GM18909 (cell line): ENCODE results near the gene SMIM13.
"Not testable (repeated sequence)": the region's sequence is repeated elsewhere in the genome, so short reads cannot be mapped to it uniquely, and the experiment has no call there.

Source experiments
- ATAC-seq: cut with Tn5 transposase; IDR thresholded peaks from one replicate; pipeline ENCODE4 v1.9.1; 2021; ENCODE audit warnings: mild to moderate bottlenecking; ENCODE audit not compliant: unreplicated experiment, poor library complexity

The SMIM13 gene

DNA sequence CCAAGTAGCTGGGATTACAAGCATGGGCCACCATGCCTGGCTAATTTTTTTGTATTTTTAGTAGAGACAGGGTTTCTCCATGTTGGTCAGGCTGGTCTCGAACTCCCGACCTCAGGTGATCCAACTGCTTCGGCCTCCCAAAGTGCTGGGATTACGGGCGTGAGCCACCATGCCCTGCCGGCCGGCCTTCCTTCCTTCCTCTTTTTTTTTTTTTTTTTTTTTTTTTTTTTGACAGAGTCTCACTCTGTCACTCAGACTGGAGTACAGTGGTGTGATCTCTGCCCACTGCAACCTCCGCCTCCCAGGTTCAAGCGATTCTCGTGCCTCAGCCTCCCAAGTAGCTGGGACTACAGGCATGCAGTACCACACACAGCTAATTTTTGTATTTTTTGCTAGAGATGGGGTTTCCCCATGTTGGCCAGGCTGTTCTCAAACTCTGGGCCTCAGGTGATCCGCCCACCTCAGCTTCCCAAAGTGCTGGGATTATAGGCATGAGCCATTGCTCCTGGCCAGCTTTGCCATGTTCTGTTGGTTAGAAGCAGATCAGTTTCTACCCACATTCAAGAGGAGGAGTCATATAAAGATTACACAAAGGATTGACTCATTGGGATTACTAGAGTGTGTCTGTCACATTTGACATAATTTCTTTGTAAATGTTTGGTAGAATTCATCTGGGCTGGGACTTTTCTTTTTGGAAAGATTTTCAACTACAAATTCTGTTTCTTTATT is 22.3 kb downstream of the SMIM13 start:
- not testable (repeated sequence) for ATAC-seq

DNA sequence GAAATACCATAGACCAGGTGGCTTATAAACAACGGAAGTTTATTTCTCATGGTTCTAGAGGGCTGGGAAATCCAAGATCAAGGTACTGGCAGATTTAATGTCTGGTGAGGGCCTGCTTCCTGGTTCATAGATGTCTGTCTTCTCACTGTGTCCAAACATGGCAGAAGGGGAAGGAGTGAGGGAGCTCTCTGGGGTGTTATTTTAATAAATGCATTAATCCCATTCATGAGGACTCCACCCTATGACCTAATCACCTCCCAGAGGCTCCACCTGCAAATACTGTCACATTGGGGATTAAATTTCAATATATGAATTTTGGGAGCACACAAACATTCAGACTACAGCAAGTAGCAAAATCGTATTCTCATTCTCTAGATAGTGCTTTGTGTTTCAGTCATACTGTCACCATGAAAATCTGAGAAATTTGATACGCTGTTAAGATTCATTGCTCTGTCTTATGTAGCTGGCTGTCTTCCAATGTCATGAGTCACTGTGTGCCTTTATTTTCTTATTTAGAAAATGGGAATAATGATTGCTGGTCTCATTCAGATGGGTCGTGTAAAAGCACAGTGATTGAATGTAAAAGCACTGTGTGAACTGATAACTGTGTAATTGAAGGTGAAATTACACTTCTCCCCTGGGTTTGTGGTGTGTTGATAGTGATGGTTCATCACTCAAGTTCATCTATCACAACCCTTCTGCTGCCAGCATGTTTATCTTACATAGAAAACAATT is 26.8 kb downstream of the SMIM13 start:
- no peak for ATAC-seq

DNA sequence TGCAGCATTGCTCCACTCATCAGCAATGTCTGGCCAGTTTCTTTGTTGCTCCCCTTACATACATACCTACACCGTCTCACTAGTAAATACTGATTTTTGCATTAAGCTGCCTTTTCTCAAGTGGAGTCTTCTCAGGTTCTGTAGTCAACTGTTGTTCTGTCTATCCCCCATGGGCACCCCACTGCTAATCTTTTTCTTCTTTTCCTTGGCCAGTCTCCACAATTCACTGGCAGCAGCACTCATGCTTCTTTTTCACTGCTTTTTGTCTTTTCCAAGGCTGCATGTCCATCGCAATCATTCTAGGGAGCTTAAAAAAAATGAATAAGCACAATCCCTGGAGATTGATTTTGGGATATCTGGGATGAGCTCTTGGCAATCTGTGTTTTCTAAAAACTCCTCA is 28.2 kb downstream of the SMIM13 start:
- ATAC-seq: no peak

DNA sequence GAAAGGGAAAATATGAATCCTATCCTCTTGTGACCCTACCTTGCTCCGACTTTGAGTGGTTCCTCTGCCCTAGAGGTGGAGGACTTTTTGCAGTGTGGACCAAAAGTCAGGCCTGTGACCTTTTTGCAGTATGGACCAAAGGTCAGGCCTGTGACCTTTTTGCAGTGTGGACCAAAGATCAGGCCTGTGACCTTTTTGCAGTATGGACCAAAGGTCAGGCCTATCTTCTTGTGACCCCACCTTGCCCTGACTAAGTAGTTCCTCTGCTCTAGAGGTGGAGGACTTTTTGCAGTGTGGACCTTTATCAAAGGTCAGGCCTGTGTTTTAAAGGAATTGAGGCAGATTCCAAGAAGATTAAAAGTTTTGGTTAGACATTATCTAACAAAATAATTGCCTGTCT is 28.7 kb downstream of the SMIM13 start:
- ATAC-seq: no peak

DNA sequence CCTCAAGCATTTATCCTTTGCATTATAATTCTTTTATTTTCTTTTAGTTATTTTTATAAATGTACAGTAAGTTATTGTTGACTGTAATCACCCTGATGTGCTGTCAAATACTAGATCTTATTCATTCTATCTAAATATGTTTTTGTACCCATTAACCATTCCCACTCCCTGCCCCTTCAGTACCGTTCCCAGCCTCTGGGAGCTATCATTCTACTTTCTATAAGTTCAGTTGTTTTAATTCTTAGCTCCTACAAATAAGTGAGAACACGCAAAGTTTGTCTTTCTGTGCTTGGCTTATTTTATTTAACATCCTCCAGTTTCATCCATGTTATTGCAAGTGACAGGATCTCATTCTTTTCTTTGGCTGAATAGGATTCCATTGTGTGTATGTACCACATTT is 30.3 kb downstream of the SMIM13 start:
- ATAC-seq: no peak

DNA sequence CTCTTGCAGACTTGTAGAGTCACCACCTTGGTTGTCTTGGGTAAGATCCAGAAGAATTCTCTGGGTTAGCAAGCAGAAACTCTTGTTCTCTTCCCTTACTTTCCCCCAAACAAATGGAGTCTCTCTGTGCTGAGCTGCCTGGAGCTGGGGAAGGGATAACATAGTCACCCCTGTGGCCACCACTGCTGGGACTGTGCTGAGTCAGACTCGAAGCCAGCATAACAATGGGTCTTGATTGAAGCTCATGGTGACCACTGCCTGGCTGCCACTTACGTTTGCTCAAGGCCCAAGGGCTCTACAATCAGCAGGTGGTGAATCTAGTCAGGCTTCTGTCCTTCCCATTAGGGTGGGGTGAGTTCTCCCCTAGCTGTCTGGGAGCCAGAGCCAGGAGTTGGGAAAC is 33.2 kb downstream of the SMIM13 start:
- ATAC-seq: no peak

DNA sequence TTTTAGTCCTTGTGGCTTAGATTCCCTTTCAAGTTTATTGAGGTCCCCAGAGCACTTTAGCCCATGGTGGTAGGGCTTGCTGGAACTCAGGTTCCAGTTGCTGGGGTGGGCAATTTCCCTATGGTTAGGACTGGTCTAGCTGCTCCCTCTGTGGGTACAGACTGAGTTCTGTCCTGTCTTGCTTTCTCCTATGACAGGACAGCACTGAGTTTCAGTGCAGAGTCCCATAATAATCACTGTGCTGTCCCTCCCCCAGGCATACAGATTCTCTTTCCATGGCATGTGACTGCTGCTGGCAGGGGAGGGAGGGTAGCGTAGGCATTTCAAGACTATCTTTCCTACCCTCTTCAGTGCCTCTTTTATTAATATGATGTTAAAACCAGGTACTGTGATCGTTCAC is 35.0 kb downstream of the SMIM13 start:
- no peak for ATAC-seq

DNA sequence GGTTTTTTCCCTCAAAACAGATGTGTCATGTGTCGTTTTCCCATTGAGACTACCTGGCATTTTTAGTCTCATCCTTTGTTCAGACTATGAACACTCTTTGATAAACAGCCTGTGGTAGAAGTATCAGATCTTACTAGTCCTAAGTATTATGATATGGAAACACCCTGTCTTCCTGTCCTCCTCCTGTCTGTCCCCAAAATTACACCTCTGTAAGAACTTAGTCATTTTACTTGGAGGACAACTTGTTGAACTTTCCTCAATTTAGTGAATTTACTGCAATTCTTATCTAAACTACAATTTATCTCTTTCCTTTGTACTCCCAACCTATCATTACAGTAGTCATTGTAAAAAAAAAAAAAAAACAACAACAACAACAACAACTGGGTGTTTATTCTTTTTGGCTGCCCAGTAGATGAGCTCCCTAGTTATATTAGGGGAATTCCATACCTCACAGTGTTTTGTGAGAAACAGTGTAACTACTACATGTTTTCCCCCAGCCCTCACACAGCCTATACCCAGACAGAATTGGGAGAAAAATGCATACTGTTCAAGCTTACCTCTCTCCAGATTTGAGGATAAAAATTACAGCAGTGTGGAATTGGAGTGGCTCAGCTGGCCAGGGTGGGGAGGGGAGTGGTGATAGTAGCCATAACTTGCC is 36.4 kb downstream of the SMIM13 start:
- no peak for ATAC-seq

DNA sequence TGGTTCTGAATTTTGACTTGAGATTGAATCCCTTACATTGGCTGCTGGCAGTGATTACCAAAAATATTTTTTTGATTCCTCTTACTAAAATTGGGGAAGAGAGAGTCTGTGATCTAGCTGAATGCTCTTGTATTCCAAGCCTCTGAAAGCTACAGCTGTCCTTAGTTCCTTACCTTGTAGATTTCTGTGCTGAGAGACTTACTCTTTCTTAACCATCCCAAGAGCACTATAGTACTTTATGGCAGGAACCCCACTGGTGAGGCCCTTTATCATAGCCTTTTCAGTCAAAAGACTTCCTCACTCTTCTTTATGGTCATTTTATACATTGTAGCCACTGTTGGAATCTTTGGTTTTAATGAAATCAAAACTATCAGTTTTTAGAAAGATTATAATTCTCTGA is 37.0 kb downstream of the SMIM13 start:
- no peak for ATAC-seq

DNA sequence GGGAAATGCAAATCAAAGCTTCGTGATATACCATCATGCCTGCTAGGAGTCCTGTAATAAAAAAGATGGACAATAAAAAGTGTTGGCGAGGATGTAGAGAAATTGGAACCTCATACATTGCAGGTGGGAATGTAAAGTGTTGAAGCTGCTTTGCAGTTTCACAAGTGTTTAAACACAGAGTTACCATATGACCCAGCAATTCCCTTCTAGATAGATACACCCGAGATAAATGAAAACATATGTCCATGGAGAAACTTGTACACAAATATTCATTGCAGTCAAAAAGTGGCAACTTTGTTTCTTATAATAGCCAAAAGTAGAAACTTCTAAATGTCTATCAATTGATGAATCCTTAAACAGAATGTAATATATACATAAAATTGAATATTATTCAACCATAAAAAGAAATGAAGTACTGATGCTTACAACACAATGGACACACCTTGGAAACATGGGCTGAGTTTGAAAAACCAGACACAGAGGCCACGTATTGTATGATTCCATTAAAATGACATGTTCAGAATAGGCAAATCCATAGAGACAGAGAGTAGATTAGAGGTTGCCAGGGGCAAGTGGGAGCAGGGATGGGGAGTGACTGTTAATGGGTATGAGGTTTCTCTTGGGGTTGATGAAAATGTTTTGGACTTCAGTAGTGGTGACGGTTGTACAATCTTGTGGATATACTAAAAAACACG is 38.7 kb downstream of the SMIM13 start:
- no peak for ATAC-seq

DNA sequence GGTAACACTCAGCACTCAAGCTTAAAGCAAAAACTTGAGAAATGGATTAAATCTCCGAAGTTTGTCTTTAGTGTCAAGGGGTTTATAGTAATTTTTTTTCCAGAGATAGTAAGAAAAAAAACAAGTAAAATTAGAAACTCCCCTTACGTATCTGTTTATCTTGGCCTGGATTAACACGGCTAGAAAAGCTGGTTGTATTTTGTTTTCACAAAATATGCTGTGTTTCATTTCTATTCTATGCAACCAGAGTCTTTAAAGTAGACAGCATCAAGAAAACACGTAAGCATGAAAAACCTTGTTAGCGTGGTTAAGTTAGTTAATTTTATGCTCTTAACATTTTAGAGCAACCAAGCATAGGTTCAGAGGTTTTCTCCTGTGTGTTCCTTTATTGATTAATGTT is 39.6 kb downstream of the SMIM13 start:
- no peak for ATAC-seq

DNA sequence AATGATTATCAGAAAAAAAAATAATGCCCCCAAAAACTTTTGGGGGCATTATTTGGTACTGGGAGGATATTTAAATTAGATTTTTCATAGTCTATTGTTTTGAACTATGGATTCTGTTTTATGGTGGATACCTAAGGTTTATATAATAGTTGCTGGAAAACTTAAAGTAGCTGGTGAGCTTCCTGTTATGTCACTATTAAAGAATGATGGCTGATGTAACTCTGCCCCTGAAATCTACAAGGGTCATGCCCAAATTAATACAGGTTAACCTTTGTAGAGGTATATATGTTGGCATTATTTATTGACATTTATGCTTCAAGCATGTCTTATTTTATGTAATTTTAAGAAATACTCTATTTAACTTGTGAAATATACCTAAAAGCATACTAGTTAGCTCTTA is 43.2 kb downstream of the SMIM13 start:
- ATAC-seq: no peak

DNA sequence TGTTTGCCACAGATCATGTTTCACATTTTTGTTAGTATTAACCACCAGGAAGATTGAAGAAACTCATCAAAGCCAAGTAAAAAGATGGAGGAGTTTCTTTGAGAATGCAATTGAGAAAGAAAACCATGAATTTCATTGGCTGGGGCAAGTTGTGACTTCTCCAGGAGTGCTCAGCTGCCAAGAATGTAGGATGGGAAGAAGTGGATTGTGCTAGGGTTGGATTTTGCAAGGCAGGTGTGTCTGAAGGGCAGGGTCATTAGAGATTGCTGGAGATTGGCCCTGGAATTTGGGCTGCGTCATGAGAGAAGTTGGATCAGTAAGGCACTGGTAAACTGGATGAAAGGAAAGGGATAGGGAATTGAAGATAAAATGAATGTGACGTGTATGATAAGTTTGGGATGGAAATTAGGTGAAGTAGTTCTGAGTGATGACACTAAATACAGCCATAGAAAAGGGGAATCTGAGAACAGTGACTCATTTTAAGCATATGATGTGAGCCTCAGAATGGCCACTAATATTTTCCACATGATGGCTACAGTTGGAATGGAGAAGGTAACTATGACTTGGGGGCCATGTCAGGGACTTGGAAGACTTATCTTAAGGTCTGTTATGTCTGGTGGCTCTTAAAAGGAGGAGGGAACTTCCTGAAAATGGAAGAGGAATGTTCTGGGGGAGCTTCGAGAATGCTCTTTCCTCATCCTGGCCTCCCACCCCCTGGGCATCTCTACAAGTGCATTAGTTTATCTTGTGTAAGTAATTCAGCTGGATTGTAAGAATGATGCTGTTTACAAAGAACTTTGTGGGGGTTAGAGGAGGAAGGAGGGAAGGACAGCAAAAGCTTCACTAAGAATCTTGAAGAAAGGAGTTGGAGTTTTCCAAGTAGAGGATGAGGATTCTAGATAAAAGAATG is 45.7 kb downstream of the SMIM13 start:
- no peak for ATAC-seq

DNA sequence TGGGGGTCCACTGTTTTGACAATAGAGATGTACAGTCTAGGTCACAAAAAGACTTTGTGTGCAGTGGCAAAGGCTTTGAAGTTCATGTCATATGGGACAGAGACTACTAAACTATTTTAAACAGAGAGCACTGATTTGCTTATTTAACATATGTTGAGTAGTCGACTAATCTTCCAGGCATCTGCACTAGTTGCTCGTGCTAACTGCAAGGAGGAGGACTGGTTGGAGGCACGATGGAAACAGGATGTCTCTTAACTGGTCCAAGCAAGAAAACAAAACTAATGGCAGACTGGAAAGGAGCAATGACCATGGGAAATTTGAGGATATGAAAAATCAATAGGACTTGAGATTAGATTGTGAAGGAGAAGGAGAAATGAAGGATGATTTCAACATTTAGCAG is 46.4 kb downstream of the SMIM13 start:
- ATAC-seq: no peak

DNA sequence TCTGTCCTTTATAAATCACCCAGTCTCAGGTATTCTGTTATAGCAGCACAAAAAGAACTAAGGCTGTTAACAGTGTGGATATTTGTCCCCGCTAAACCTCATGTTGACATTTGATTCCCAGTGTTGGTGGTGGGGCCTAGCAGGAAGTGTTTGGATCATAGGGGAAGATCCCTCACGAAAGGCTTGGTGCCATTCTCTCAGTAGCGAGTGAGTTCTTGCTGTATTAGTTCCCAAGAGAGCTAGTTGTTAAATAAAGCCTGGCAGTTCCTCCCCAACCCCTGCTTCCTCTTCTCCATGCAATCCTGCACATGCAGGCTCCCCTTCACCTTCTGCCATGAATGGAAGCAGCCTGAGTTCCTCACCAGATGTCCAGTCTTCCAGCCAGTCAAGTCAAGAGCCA is 47.7 kb downstream of the SMIM13 start:
- ATAC-seq: no peak

DNA sequence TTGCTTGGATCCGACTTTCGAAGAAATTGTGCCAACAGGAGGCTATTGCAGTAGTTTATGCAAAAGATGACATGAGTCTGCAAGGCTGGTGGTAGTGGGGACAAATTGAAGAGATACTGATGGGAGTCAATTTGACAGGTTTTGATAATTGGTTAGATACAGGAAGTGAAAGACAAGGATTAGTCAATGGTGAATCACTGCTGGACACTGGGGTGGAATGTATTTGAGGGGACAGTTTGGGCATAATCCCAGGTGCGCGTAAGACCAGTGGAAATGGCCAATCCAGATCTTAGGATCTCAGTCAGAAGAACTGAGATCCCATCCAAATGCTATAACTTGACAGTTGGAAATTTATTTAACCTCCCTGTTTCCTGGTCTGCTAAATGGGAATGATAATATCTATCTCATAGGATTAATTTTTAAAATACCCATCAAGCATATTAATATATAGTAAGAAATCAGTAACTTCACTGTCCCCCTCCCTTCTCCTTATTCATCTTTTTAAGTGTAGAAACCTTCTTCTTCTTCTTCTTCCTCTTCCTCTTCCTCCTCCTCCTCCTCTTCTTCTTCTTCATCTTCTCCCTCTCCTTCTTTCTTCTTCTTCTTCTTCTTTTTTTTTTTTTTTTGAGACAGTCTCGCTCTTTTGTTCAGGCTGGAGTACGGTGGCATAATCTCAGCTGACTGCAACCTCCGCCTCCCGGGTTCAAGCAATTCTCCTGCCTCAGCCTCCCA is 48.8 kb downstream of the SMIM13 start:
- no peak for ATAC-seq

DNA sequence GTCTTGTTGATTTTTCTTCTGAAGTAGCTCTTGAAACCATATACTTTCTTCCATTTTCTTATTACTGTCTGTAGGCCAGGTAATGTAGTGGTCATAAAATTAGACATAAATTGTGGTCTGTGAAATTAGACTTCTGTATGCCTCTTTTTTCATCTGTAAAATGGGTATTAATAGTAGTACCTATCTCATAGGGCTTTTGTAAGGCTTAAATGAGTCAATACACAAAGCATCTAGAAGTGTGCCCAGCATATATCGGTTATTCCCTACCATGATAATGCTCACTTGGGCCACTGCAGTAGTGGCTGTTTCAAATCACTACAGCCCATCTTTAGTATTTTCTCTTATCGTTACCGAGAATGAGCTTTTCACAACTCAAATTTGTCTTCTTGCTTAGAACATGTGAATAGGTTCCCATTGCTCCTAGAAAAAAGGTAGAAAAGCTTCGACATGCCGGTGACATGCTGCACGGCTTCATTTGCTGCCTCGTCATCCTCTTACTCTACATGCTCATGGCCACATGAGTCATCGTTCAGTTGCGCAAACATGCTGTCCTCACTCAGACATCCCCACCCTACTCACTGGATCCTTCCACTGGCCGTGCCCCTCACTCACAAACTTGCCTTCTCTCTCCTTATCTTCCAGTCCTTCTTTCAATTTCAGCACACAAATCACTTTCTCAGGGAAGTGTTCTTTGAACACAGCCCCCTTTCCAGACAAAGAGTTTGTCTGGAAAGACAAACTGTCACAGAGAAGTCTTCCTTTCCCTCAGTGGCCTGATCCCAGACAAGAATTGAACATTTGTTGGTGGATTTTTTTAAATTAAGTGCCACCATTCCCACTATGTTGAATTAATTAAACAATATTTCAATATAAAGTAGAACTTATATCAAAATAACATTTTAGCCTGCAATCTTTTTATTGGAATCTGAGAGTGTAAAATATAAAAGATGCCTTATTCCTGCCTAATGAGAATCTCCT is 50.0 kb downstream of the SMIM13 start:
- no peak for ATAC-seq

DNA sequence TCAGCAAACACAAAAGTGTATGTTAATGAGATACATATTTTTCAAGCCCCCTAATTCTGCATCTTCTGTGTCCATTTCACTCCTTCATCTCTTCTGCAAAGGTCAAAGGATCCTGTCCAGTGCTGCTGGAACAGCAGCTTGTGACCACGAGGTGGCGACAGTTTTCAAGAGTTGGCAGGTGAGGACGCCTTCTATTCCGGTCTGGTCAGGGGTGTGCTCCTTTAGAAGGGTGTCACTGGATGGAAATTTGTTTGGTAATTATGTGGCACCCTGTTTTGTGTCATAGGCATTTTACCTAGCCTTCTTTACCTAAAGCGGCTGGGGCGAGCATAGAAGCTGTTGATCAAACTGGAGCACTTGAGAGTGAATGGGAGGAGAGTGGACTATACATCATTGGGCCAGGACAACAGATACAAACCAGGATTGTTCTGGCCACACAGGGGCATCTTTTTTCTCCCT is 50.8 kb downstream of the SMIM13 start:
- ATAC-seq: no peak
